PFSK-1 (cell line): ENCODE data around the gene PLB1.

Source experiments
- FOXP2 ChIP-seq: optimal IDR thresholded peaks from 2 replicates; pipeline ENCODE3; 2011; ENCODE audit warnings: borderline replicate concordance, control low read depth, inconsistent platforms; ENCODE audit not compliant: insufficient read depth; ENCODE audit errors: extremely low read length, extremely low read depth
- POLR2AphosphoS5 ChIP-seq: IDR thresholded peaks from 2 replicates; pipeline ENCODE4 v1.6.1; 2012; ENCODE audit warnings: low read depth, mild to moderate bottlenecking, control low read depth, low read length, moderate library complexity
- REST ChIP-seq, 2 experiments: IDR thresholded peaks; 2 replicates each; pipeline versions ENCODE4 v1.6.1 to v1.8.0; 2011 to 2012; ENCODE audit warnings: low read depth in 2 of 2, low read length in 2 of 2, control low read depth in 1 of 2, inconsistent platforms in 1 of 2, mild to moderate bottlenecking in 1 of 2, moderate library complexity in 1 of 2; ENCODE audit not compliant: insufficient read depth in 1 of 2
- SIN3A ChIP-seq: IDR thresholded peaks from 2 replicates; pipeline ENCODE4 v1.6.1; 2012; ENCODE audit warnings: mild to moderate bottlenecking, low read length, moderate library complexity, borderline replicate concordance; ENCODE audit not compliant: insufficient read depth
- TAF1 ChIP-seq: IDR thresholded peaks from 2 replicates; pipeline ENCODE4 v1.6.1; 2012; ENCODE audit warnings: low read length, control low read depth, borderline replicate concordance; ENCODE audit not compliant: insufficient read depth

Gene PLB1

GRCh38 chr2:28590496-28591301 lies 94.8 kb downstream of the PLB1 start:
- TF ChIP-seq FOXP2 = no peak

DNA sequence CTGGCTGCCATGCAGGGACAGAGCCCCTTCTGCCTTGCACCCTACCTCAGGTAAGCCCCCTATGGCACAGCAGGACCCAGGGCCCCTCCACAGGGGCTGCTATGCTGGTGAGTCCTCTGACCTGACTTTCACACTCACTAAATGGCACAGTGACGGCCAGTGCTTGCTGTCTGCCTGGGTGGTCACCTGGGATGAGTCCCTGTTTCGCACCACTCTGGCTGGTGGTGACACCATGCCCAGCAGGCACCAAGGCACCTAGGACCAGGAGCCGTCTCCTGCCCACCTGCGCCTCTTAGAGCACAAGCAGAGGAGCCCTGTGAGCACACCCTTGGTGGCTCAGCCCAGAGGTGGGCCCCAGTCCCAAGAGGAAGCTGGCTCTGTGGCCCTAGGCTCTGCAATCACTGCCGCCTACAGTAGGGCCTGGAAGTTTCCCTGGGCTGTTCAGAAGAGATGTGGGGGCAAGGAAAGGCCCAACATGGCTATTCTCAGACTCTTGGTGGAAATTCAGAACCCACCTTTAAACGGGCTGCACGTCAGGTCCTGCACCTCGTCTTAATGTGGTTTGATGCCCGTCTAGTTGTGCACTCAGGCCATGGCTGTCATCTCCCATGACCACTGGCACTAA lies 96.0 kb downstream of the PLB1 start:
- TF ChIP-seq POLR2AphosphoS5 (no peak), REST (IDR thresholded peaks at IDR 0.05; ENCODE audit: insufficient read depth in 1 of 2, low read depth in 2 of 2, low read length in 2 of 2) (no peak), FOXP2 (no peak), TAF1 (no peak), SIN3A (no peak)

DNA sequence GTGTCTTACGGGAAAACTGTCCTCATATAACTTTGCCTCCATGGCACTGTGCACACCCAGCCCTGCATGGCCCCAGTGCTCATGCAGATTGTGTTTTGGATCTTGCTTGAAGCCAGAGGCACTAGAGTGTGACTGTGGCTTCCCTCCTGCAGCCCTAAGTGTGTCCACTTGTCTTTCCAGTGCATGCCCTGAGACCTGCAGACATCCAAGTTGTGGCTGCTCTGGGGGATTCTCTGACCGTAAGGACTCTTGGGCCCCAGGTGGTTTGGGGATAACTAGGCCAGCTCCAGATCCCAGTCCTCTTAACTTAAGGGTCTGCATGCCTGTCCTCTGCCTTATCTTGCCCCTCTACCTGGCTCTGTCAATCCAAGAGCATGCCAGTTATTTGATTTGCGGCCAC lies 96.6 kb downstream of the PLB1 start:
- no peak for TF ChIP-seq REST (IDR thresholded peaks at IDR 0.05; ENCODE audit: insufficient read depth in 1 of 2, low read depth in 2 of 2, low read length in 2 of 2)
- TF ChIP-seq SIN3A = no peak
- no peak for TF ChIP-seq TAF1
- TF ChIP-seq POLR2AphosphoS5 = no peak
- no peak for TF ChIP-seq FOXP2

- no peak for TF ChIP-seq TAF1
- no peak for TF ChIP-seq REST (IDR thresholded peaks at IDR 0.05; ENCODE audit: insufficient read depth in 1 of 2, low read depth in 2 of 2, low read length in 2 of 2)
Measured at GRCh38 chr2:28593160-28593755, 97.4 kb downstream of the PLB1 start.

DNA sequence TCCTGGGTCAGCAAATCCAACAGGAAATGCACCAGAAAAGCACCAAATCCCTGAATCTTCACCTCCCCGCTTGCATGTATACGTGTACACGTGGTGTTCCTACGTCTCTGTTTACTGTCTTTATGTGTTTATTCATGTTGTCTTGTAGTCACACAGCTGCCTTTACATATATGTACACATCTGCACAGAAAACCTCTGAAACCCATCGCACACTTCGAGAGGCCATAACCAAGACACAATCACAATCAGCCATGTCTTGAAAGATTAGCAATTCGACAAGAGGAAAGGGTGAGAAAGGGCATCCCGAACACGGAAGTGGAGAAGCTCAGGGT lies 98.1 kb downstream of the PLB1 start:
- TF ChIP-seq TAF1 (no peak), FOXP2 (no peak), POLR2AphosphoS5 (no peak), REST (IDR thresholded peaks at IDR 0.05; ENCODE audit: insufficient read depth in 1 of 2, low read depth in 2 of 2, low read length in 2 of 2) (no peak), SIN3A (no peak)
